Transverse colon (tissue), 4 donors: ENCODE results near the gene TLR6. TPM values are rescaled to one million over a fixed set of nuclear protein-coding genes. Genes with fewer than 3 reads are reported as not detected.
A peak's percentile ranks its signal among the peaks of the same experiment; 100 is the strongest.

ENCODE experiments used
- DNase-seq: peaks from one replicate; pipeline ENCODE4 v3.0.0-alpha.2; 2019
- H3K27ac ChIP-seq, 4 donors: fragments of 200-600 bp; sonication (generic); 2 replicates each; pipeline ENCODE4 v1.5.1; 2016 to 2018; ENCODE audit warnings: inconsistent platforms in 4 of 4
- H3K27me3 ChIP-seq: fragments of 200-600 bp; sonication (generic); 2 replicates; pipeline ENCODE4 v1.5.1; 2017; ENCODE audit warnings: inconsistent platforms
- H3K36me3 ChIP-seq, 4 donors: fragments of 200-600 bp; sonication (generic); 2 replicates each; pipeline ENCODE4 v1.5.1; 2017 to 2019; ENCODE audit warnings: inconsistent platforms in 4 of 4
- H3K4me1 ChIP-seq, 4 donors: fragments of 200-600 bp; sonication (generic); 2 replicates each; pipeline ENCODE4 v1.5.1; 2017 to 2020; ENCODE audit warnings: inconsistent platforms in 4 of 4
- H3K4me3 ChIP-seq, 4 donors: fragments of 200-600 bp; sonication (generic); 1 replicate in 1 of 4; 2 replicates in 3 of 4; pipeline versions ENCODE4 v1.5.1 to v1.6.1; 2017 to 2019; ENCODE audit warnings: inconsistent platforms in 4 of 4
- H3K9me3 ChIP-seq, 2 donors: fragments of 200-600 bp; sonication (generic); 2 replicates each; pipeline ENCODE4 v1.5.1; 2017 to 2019; ENCODE audit warnings: inconsistent platforms in 2 of 2
- EP300 ChIP-seq: sonication (generic); formaldehyde crosslinking; IDR thresholded peaks from one replicate; pipeline ENCODE4 v1.6.1; 2017; ENCODE audit warnings: antibody characterized with exemption, low read depth
- POLR2A ChIP-seq: fragments of 450-650 bp; IDR thresholded peaks from one replicate; pipeline ENCODE4 v1.6.1; 2016; ENCODE audit warnings: antibody characterized with exemption, mild to moderate bottlenecking, moderate library complexity
- POLR2AphosphoS5 ChIP-seq, 3 donors: sonication (generic); formaldehyde crosslinking; IDR thresholded peaks; one replicate each; pipeline ENCODE4 v1.6.1; 2016; ENCODE audit warnings: antibody characterized with exemption in 3 of 3
- WGBS, 2 donors: methylation state at CpG; one replicate each; pipeline ENCODE4 v1.1.5; 2018; ENCODE audit warnings: low coverage in 1 of 2; 5-methylcytosine and 5-hydroxymethylcytosine counted together
- in situ Hi-C, 4 donors: fragments of 200-750 bp; cut with MboI; loops; one replicate each; pipeline versions ENCODE4 v1.15.0 to v1.15.1; 2017; ENCODE audit warnings: low sequenced_read_pairs in 3 of 4, low pct_ligation_motif_present in 1 of 4, low pct_unique_long_range_greater_than_20kb in 1 of 4
- intact Hi-C: fragments of 100-400 bp; cut with DNase I; formaldehyde crosslinking; loops from one replicate; pipeline ENCODE4 v1.15.1; 2023; ENCODE audit warnings: low total_unique reads
- total RNA-seq, 4 donors: library from RNA; depleted of rRNA; stranded (reverse); fragments of >200 nt; gene quantifications; one replicate each; pipeline ENCODE4 v1.1.0, GENCODE V29; 2016
- TF ChIP-seq, protein P1 (sequence below), 5 experiments: fragments of 200-600 bp in 3 of 5; fragments of 450-650 bp in 2 of 5; sonication (generic) in 3 of 5; IDR thresholded peaks; 1 replicate in 2 of 5; 2 replicates in 3 of 5; pipeline ENCODE4 v1.5.1; 2016 to 2017; ENCODE audit warnings: antibody characterized with exemption in 5 of 5, inconsistent platforms in 3 of 5, mild to moderate bottlenecking in 2 of 5, moderate library complexity in 1 of 5

The TLR6 gene
- total RNA-seq, 4 donors from 2014 or later, result 1.6 to 5.9 (median 3.3) TPM

DNA sequence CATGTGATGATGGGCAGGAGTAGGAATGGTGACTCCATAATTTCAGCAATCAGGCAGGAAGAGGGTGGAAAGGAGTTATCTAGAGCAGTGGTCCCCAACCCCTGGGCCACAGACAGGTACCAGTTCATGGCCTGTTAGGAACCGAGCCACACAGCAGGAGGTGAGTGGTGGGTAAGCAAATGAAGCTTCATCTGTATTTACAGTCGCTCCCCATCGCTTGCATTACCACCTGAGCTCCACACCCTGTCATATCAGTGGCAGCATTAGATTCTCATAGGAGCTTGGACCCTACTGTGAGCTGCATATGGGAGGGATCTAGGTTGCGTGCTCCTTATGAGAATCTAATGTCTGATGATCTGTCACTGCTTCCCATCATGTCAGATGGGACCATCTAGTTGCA lies 72.5 kb downstream of the TLR6 start:
- H3K36me3 ChIP-seq, result no peaks in the 10 kb centered on the region
- intact Hi-C loops (no loop called here), in situ Hi-C loops (loop anchor here in 1 of 4 donors (25.0 kb wide), 1 partner anchor 353 kb away; no protein-coding TSS in a partner anchor)
- H3K4me1 ChIP-seq, result peaks cover 0 to 3% (median 0%) of the 10 kb centered on the region in 4 donors
- no peak for DNase-seq
- no peaks in the 10 kb centered on the region for H3K9me3 ChIP-seq
- no peak overlapping the region for H3K4me3 ChIP-seq
- no peaks in the 10 kb centered on the region for H3K27me3 ChIP-seq
- H3K27ac ChIP-seq, result no peak overlapping the region
- 98 to 100% methylated on average over 1 to 4 of the region's 4 CpGs for WGBS, 2 donors
- TF ChIP-seq POLR2A (no peak), POLR2AphosphoS5 (IDR thresholded peaks at IDR 0.05) (no peak), EP300 (no peak)
- TF ChIP-seq, protein P1, sequence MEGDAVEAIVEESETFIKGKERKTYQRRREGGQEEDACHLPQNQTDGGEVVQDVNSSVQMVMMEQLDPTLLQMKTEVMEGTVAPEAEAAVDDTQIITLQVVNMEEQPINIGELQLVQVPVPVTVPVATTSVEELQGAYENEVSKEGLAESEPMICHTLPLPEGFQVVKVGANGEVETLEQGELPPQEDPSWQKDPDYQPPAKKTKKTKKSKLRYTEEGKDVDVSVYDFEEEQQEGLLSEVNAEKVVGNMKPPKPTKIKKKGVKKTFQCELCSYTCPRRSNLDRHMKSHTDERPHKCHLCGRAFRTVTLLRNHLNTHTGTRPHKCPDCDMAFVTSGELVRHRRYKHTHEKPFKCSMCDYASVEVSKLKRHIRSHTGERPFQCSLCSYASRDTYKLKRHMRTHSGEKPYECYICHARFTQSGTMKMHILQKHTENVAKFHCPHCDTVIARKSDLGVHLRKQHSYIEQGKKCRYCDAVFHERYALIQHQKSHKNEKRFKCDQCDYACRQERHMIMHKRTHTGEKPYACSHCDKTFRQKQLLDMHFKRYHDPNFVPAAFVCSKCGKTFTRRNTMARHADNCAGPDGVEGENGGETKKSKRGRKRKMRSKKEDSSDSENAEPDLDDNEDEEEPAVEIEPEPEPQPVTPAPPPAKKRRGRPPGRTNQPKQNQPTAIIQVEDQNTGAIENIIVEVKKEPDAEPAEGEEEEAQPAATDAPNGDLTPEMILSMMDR (IDR thresholded peaks at IDR 0.05), result no peak

DNA sequence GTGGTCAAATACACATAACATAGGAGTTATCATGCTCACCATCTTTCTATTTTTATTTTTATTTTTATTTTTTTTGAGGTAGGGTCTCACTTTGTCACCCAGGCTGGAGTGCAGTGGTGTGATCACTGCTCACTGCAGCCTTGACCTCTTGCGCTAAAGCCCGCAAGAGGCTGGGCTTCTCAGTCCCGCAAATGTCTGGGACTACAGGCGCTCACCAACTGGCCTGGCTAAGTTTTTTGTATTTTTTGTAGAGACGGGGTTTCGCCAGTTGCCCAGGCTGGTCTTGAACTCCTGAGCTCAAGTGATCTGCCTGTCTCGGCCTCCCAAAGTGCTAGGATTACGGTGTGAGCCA lies 73.5 kb downstream of the TLR6 start:
- 90% methylated on average over 4 to 8 of the region's 8 CpGs for WGBS, 2 donors
- no peak for DNase-seq
- H3K27me3 ChIP-seq, result no peaks in the 10 kb centered on the region
- H3K4me1 ChIP-seq, result peaks cover 0 to 3% (median 0%) of the 10 kb centered on the region in 4 donors
- no peaks in the 10 kb centered on the region for H3K9me3 ChIP-seq
- in situ Hi-C loops (loop anchor here in 1 of 4 donors (25.0 kb wide), 1 partner anchor 354 kb away; no protein-coding TSS in a partner anchor), intact Hi-C loops (loop anchor here (2.0 kb wide), 1 partner anchor 22 kb away; no protein-coding TSS in a partner anchor)
- no peak overlapping the region for H3K27ac ChIP-seq
- H3K36me3 ChIP-seq, result no peaks in the 10 kb centered on the region
- H3K4me3 ChIP-seq, result no peak overlapping the region
- TF ChIP-seq POLR2AphosphoS5 (IDR thresholded peaks at IDR 0.05), result no peak
- TF ChIP-seq, protein P1 (IDR thresholded peaks at IDR 0.05), result no peak
- no peak for TF ChIP-seq POLR2A
- no peak for TF ChIP-seq EP300

DNA sequence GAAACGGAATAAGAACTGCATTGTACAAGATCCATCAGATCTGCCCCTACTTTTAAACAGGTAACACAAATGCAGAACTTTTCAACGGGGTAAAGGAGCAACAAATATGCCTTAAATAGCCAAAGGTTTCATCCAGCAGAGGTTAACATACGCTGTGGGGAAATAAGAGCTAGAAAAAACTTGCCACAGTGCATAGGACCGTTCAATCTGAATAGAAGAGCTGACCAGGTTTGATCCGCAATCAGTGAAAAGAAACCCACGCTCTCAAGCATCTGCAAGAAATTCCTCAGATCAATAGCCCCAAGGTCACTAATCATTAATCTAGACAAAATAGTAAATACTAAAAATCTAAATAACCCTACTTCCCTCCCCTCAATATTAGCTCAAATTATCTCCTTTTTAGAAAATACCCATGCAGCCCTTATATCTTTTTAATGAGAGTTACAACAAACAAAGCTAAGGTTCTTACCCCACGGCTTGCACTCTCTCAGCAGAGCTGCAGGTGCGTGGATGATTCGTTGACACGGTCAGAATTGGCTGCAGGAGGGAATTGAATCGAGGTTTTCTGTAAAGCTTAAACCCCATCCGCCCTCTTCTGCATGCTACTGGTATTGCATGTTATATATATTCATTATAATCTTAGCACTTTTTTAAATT lies 74.0 kb downstream of the TLR6 start, which contains the start of gene TLR10:
Gene TLR10, minus strand, starts transcription at position 539 of the 657 bp plus-strand sequence. CDS start 7,400 bp downstream, outside the sequence.
- H3K4me3 ChIP-seq, result no peak within 1 kb of the TSS
- H3K9me3 ChIP-seq, result no peaks in the 10 kb centered on the region
- no peak within 1 kb of the TSS for H3K27ac ChIP-seq
- TF ChIP-seq, protein P1 (IDR thresholded peaks at IDR 0.05), result peak; percentile 66 to 75 (median 69)
- TF ChIP-seq POLR2AphosphoS5 (IDR thresholded peaks at IDR 0.05), result no peak
- H3K4me1 ChIP-seq, result peaks cover 0 to 3% (median 0%) of the 10 kb centered on the region in 4 donors
- no peaks in the 10 kb centered on the region for H3K27me3 ChIP-seq
- intact Hi-C loops (loop anchor here (2.0 kb wide), 1 partner anchor 22 kb away; no protein-coding TSS in a partner anchor), in situ Hi-C loops (loop anchor here in 1 of 4 donors (25.0 kb wide), 1 partner anchor 355 kb away; no protein-coding TSS in a partner anchor)
- DNase-seq, result peak; percentile 46
- H3K36me3 ChIP-seq, result no peaks in the 10 kb centered on the region
- WGBS, 2 donors, result 34 to 38% methylated on average over 11 to 12 of the region's 12 CpGs

DNA sequence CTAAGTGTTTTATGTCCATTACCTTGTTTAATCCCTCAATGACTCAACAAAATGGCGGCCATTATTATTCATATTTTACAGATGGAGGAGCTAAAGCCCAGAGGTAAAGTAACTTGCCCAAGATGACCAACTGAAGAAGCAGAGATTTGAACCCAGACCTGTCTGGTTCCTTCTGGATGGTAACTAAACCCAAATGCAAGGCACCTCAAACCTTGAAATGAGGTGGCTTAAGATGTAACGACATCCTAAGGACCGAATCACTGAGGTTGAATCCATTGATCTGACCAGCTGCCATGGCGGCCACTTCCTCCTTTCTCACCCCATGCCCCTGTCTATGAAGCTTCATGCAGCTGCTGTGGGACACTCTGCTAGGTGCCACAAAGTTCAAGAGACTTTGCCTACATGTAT lies 74.8 kb downstream of the TLR6 start:
- WGBS, 2 donors, result 70 to 100% methylated on average over 1 to 4 of the region's 4 CpGs
- no peaks in the 10 kb centered on the region for H3K27me3 ChIP-seq
- DNase-seq, result no peak
- no peak overlapping the region for H3K4me3 ChIP-seq
- no peaks in the 10 kb centered on the region for H3K9me3 ChIP-seq
- intact Hi-C loops, result loop anchor here (2.0 kb wide), 1 partner anchor 21 kb away; no protein-coding TSS in a partner anchor
- H3K27ac ChIP-seq, result no peak overlapping the region
- H3K4me1 ChIP-seq, result peaks cover 0 to 3% (median 0%) of the 10 kb centered on the region in 4 donors
- no peaks in the 10 kb centered on the region for H3K36me3 ChIP-seq
- no peak for TF ChIP-seq POLR2AphosphoS5 (IDR thresholded peaks at IDR 0.05)
- in situ Hi-C loops, result loop anchor here in 1 of 4 donors (25.0 kb wide), 1 partner anchor 355 kb away; no protein-coding TSS in a partner anchor
